Measurements from ENCODE around the gene TBC1D14.

TBC1D14 gene

GRCh38 chr4:7001271-7001670, 91.6 kb downstream of the TBC1D14 start:
- no peak for DNase-seq (ENCODE audit: low spot score)

- DNase-seq (ENCODE audit: low spot score), result no peak
Measured at GRCh38 chr4:7002336-7002735, 92.7 kb downstream of the TBC1D14 start.

- DNase-seq (ENCODE audit: low spot score), result no peak
Measured at GRCh38 chr4:7003176-7003878, 93.7 kb downstream of the TBC1D14 start.

GRCh38 chr4:7003879-7004240, 94.2 kb downstream of the TBC1D14 start:
- no peak for DNase-seq (ENCODE audit: low spot score)

- DNase-seq (ENCODE audit: low spot score), result no peak
Measured at GRCh38 chr4:7004331-7004730, 94.7 kb downstream of the TBC1D14 start.

GRCh38 chr4:7005571-7005970, 95.9 kb downstream of the TBC1D14 start:
- no peak for DNase-seq (ENCODE audit: low spot score)

- no peak for DNase-seq (ENCODE audit: low spot score)
Measured at GRCh38 chr4:7006411-7006810, 96.8 kb downstream of the TBC1D14 start.

- DNase-seq (ENCODE audit: low spot score), result no peak
Measured at GRCh38 chr4:7007142-7007907, 97.7 kb downstream of the TBC1D14 start.

- no peak for DNase-seq (ENCODE audit: low spot score)
Measured at GRCh38 chr4:7007944-7008343, 98.3 kb downstream of the TBC1D14 start.

- DNase-seq (ENCODE audit: low spot score), result no peak
Measured at GRCh38 chr4:7009564-7009963, 99.9 kb downstream of the TBC1D14 start.

GRCh38 chr4:7013175-7013574, 103.5 kb downstream of the TBC1D14 start:
- DNase-seq (ENCODE audit: low spot score), result no peak

GRCh38 chr4:7014815-7015214, 105.2 kb downstream of the TBC1D14 start:
- no peak for DNase-seq (ENCODE audit: low spot score)

GRCh38 chr4:7015383-7016035, 105.9 kb downstream of the TBC1D14 start:
- DNase-seq (ENCODE audit: low spot score), result no peak

GRCh38 chr4:7016086-7016485, 106.5 kb downstream of the TBC1D14 start:
- DNase-seq (ENCODE audit: low spot score), result no peak

- DNase-seq (ENCODE audit: low spot score), result no peak
Measured at GRCh38 chr4:7016512-7016911, 106.9 kb downstream of the TBC1D14 start.

GRCh38 chr4:7017446-7018048, 107.9 kb downstream of the TBC1D14 start:
- DNase-seq (ENCODE audit: low spot score), result no peak

- no peak for DNase-seq (ENCODE audit: low spot score)
Measured at GRCh38 chr4:7018281-7018680, 108.7 kb downstream of the TBC1D14 start.

- no peak for DNase-seq (ENCODE audit: low spot score)
Measured at GRCh38 chr4:7019367-7019766, 109.7 kb downstream of the TBC1D14 start.

GRCh38 chr4:7020290-7020689, 110.7 kb downstream of the TBC1D14 start:
- DNase-seq (ENCODE audit: low spot score), result no peak

GRCh38 chr4:7020856-7021255, 111.2 kb downstream of the TBC1D14 start:
- DNase-seq (ENCODE audit: low spot score), result no peak

GRCh38 chr4:7021355-7021754, 111.7 kb downstream of the TBC1D14 start:
- no peak for DNase-seq (ENCODE audit: low spot score)

- no peak for DNase-seq (ENCODE audit: low spot score)
Measured at GRCh38 chr4:7021930-7022664, 112.5 kb downstream of the TBC1D14 start.
